ENCODE results near the gene LRRC31.

The LRRC31 gene

GRCh38 chr3:169809230-169809795 lies 60.4 kb downstream of the LRRC31 start:
- Histone ChIP-seq H3K4me1 (ENCODE audit: control insufficient read depth, insufficient read depth, low read length) (no peaks in the 10 kb centered on the region), H3K27ac (ENCODE audit: extremely low read depth, low read depth, low read length) (no peak overlapping the region), H3K4me3 (ENCODE audit: low read depth, low read length) (no peak overlapping the region), H3K9me3 (ENCODE audit: control insufficient read depth, insufficient read depth, low read depth, low read length) (no peaks in the 10 kb centered on the region), H3K36me3 (ENCODE audit: control insufficient read depth in 2 of 2, insufficient read depth in 1 of 2, low read length in 2 of 2) (peaks cover 0 to 11% of the 10 kb centered on the region in 2 experiments; a peak in 2 of 3 replicates)
- TF ChIP-seq ZNF114 (tag by site-specific recombination; IDR thresholded peaks at IDR 0.05) = no peak
- TF ChIP-seq ZNF426 (tag by site-specific recombination; IDR thresholded peaks at IDR 0.05) = no peak
- TF ChIP-seq ZNF2 (tag by site-specific recombination; IDR thresholded peaks at IDR 0.05) = no peak
- no peak for TF ChIP-seq HOXC10 (CRISPR knock-in tag; IDR thresholded peaks at IDR 0.05)
- no peak for TF ChIP-seq ZNF837 (tag by site-specific recombination; IDR thresholded peaks at IDR 0.05)
- no peak for TF ChIP-seq ZSCAN30 (tag by site-specific recombination; IDR thresholded peaks at IDR 0.05)
- no peak for TF ChIP-seq ZNF433 (tag by site-specific recombination; IDR thresholded peaks at IDR 0.05; ENCODE audit: low read depth)
- no peak for TF ChIP-seq ZBTB11 (tag by site-specific recombination; conservative IDR thresholded peaks at IDR 0.05; ENCODE audit: low read depth)
- TF ChIP-seq, protein P1, sequence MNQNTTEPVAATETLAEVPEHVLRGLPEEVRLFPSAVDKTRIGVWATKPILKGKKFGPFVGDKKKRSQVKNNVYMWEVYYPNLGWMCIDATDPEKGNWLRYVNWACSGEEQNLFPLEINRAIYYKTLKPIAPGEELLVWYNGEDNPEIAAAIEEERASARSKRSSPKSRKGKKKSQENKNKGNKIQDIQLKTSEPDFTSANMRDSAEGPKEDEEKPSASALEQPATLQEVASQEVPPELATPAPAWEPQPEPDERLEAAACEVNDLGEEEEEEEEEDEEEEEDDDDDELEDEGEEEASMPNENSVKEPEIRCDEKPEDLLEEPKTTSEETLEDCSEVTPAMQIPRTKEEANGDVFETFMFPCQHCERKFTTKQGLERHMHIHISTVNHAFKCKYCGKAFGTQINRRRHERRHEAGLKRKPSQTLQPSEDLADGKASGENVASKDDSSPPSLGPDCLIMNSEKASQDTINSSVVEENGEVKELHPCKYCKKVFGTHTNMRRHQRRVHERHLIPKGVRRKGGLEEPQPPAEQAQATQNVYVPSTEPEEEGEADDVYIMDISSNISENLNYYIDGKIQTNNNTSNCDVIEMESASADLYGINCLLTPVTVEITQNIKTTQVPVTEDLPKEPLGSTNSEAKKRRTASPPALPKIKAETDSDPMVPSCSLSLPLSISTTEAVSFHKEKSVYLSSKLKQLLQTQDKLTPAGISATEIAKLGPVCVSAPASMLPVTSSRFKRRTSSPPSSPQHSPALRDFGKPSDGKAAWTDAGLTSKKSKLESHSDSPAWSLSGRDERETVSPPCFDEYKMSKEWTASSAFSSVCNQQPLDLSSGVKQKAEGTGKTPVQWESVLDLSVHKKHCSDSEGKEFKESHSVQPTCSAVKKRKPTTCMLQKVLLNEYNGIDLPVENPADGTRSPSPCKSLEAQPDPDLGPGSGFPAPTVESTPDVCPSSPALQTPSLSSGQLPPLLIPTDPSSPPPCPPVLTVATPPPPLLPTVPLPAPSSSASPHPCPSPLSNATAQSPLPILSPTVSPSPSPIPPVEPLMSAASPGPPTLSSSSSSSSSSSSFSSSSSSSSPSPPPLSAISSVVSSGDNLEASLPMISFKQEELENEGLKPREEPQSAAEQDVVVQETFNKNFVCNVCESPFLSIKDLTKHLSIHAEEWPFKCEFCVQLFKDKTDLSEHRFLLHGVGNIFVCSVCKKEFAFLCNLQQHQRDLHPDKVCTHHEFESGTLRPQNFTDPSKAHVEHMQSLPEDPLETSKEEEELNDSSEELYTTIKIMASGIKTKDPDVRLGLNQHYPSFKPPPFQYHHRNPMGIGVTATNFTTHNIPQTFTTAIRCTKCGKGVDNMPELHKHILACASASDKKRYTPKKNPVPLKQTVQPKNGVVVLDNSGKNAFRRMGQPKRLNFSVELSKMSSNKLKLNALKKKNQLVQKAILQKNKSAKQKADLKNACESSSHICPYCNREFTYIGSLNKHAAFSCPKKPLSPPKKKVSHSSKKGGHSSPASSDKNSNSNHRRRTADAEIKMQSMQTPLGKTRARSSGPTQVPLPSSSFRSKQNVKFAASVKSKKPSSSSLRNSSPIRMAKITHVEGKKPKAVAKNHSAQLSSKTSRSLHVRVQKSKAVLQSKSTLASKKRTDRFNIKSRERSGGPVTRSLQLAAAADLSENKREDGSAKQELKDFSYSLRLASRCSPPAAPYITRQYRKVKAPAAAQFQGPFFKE (tag by site-specific recombination; IDR thresholded peaks at IDR 0.05; ENCODE audit: borderline replicate concordance) = no peak
- TF ChIP-seq ZNF16 (tag by site-specific recombination; IDR thresholded peaks at IDR 0.05; ENCODE audit: low read depth) = no peak
- CTCF ChIA-PET = interaction anchor here (0.6 kb wide), 1 partner anchor 245 kb away, joined by 4 read pairs; no protein-coding TSS in a partner anchor
- POLR2A ChIA-PET = no interaction called here

- ChIA-PET CTCF (no interaction called here), POLR2A (no interaction called here)
- Histone ChIP-seq H3K36me3 (ENCODE audit: control insufficient read depth in 2 of 2, insufficient read depth in 1 of 2, low read length in 2 of 2) (peaks cover 6 to 38% of the 10 kb centered on the region in 2 experiments; a peak in 2 of 3 replicates), H3K4me3 (ENCODE audit: low read depth, low read length) (no peak overlapping the region), H3K27ac (ENCODE audit: extremely low read depth, low read depth, low read length) (no peak overlapping the region), H3K4me1 (ENCODE audit: control insufficient read depth, insufficient read depth, low read length) (no peaks in the 10 kb centered on the region), H3K9me3 (ENCODE audit: control insufficient read depth, insufficient read depth, low read depth, low read length) (no peaks in the 10 kb centered on the region)
- no peak for TF ChIP-seq WT1 (tag by site-specific recombination; IDR thresholded peaks at IDR 0.05)
- no peak for TF ChIP-seq EGR2 (tag by site-specific recombination; IDR thresholded peaks at IDR 0.05; ENCODE audit: low read depth)
- TF ChIP-seq HOXA7 (CRISPR knock-in tag; IDR thresholded peaks at IDR 0.05; ENCODE audit: borderline replicate concordance) = no peak
- no peak for TF ChIP-seq ZNF645 (tag by site-specific recombination; IDR thresholded peaks at IDR 0.05)
- no peak for TF ChIP-seq SCRT2 (tag by site-specific recombination; IDR thresholded peaks at IDR 0.05)
- no peak for TF ChIP-seq ZNF362 (tag by site-specific recombination; IDR thresholded peaks at IDR 0.05)
- TF ChIP-seq ZNF658 (tag by site-specific recombination; IDR thresholded peaks at IDR 0.05) = no peak
- TF ChIP-seq ZBTB21 (tag by site-specific recombination; IDR thresholded peaks at IDR 0.05) = no peak
- no peak for TF ChIP-seq ZNF701 (tag by site-specific recombination; IDR thresholded peaks at IDR 0.05)
Measured at GRCh38 chr3:169804681-169805080, 65.1 kb downstream of the LRRC31 start.
